DMS153 (cell line): ENCODE data around the gene ALPK3.

ENCODE experiments used
- DNase-seq: peaks from one replicate; lab custom pipeline; 2025; lab: John Stamatoyannopoulos, UW

The ALPK3 gene

DNA sequence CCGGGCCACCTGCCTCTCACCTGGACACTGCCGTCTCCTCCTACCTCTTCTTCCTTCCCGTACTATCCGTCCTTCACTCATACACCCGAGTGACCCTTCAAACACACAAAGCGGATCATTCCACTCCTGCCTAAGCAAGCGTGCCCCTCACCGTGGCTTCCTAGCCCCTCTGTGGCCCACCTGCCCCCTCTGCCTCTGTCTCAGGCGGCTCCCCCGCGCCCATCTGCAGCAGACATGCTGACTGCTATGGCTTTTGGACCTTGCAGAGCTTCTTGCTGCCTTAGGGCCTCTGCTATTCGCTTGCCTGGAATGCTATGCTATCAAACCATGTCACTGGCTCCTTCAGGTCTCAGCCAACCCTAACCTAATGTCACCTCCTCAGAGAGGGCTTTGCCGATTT is 105.4 kb downstream of the ALPK3 start:
- DNase-seq = no peak
